NCI-H226 (cell line): ENCODE measurements around the gene EMP2.
A peak's percentile ranks its signal among the peaks of the same experiment; 100 is the strongest.
"Not testable (repeated sequence)": the region's sequence is repeated elsewhere in the genome, so short reads cannot be mapped to it uniquely, and the experiment has no call there.

Experiments used
- DNase-seq: peaks from one replicate; pipeline ENCODE4 v3.0.0-alpha.2; 2015

The EMP2 gene

GRCh38 chr16:10519929-10520868, 60.2 kb downstream of the EMP2 start:
- no peak for DNase-seq

DNA sequence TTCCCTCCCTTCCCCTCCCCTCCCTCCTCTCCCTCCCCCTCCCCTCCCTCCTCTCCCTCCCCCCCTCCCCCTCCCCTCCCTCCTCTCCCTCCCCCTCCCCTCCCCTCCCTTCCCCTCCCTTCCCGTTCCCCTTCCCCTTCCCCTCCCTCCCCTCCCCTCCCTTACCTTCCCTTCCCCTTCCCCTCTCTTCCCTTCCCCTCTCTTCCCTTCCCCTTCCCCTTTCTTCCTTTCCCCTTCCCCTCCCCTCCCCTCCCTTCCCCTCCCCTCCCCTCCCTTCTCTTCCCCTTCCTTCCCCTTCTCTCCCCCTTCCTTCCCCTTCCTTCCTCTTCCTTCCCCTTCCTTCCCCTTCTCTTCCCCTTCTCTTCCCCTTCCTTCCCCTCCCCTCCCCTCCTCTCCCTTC, 61.1 kb downstream of the EMP2 start:
- no peak for DNase-seq

DNA sequence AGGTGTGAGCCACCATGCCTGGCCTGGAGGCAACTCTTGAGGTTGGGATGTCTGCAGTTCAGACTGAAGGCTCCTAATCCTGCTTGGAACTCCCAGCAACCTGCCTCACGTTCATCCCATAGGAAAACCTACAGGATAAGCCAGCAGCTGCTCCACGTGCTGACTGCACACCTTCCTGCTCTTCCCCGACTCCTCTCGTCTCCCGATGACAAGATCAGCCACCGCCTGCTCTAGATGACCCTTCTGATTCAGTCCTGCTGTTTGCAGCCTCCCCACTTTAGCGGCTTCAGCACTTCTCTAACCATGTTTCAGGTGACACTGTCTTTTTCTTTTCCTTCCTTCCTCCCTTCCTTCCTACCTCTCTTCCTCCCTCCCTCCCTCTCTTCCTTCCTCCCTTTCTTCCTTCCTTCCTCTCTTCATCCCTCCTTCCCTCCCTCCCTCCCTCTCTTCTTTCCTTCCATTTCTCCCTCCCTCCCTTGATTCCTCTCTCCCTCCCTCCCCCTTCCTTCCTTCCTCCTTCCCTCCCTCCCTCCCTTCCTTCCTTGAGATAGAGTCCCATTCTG, 61.8 kb downstream of the EMP2 start:
- DNase-seq = no peak

DNA sequence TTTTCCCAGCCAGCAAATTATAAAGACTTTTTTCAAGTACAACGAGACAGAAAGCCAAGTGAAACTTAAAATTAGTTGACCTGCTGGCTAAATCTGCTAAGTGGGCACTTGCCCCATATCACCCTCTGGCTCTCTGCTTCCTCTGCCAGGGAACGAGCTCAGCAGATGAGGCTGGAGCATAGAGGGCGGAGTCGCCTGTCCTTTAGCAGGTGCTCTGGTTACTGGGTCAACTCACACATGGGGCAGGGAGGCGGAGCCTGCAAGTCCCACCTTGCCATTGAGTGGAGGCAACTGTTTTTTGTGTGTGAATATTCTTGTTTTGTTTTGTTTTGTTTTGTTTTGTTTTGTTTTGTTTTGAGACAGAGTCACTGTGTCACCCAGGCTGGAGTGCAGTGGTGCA, 62.5 kb downstream of the EMP2 start:
- no peak for DNase-seq

DNA sequence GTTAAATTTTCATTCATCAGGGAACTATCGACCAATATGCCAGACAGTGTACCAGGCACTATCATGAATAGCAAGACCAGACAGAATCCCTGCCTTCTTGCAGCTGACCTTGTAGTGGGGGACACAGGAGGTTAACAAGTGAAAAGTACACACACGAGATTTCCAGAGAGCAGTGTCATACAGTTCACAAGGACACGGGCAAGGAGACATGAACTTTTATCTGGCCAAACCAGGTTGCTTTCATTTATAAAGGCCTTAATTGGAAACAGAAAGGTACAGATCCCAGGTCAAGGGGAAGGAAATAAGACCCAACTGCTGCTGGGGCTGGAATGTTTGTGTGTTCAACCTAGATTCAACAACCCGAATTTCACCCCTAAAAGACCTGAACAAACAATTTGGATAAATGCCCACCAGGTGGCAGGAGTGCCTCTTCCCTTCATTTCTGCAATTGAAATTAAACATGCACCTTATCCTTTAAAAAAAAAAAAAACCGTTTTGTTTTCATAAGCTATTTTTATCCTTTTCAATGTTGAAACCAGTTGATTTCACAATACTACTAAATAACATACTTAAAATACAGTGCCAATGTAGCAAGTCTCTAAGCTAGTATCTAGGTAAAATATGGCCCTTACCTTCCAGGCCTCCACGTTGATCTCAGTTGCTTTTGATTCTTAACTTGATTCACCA, 65.9 kb downstream of the EMP2 start:
- no peak for DNase-seq

- no peak for DNase-seq
Observed at GRCh38 chr16:10511829-10512228, 68.6 kb downstream of the EMP2 start.

GRCh38 chr16:10510279-10510678, 70.1 kb downstream of the EMP2 start:
- no peak for DNase-seq

- DNase-seq = peak; percentile 54
Observed at GRCh38 chr16:10509534-10510025, 70.8 kb downstream of the EMP2 start.

DNA sequence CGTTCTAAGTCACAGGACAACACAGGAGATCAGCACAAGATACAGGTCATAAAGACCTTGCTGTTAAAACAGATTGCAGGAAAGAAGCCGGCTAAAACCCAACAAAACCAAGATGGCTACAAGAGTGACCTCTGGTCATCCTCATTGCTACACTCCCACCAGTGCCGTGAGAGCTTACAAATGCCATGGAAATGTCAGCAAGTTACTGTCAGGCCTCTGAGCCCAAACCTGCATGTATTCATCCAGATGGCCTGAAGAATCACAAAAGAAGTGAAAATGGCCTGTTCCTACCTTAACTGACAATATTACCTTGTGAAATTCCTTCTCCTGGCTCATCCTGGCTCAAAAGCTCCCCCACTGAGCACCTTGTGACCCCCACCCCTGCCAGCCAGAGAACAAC, 75.1 kb downstream of the EMP2 start:
- not testable (repeated sequence) for DNase-seq

GRCh38 chr16:10504404-10504885, 76.0 kb downstream of the EMP2 start:
- no peak for DNase-seq

DNA sequence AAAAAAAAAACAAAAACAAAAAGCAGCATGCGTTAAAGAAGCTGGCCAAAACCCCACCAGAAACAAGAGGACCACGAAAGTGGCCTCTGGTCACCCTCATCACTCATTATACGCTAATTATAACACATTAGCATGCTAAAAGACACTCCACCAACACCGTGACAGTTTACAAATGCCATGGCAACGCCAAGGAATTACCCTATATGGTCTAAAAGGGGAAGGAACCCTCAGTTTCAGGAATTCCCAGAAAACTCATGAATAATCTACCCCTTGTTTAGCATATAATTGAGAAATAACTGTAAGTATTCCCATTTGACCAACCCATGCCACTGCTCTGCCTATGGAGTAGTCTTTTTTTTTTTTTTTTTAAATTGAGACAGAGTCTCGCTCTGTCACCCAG, 77.6 kb downstream of the EMP2 start:
- no peak for DNase-seq

GRCh38 chr16:10501016-10501607, 79.3 kb downstream of the EMP2 start:
- DNase-seq = no peak

- DNase-seq = no peak
Observed at GRCh38 chr16:10500582-10500981, 79.8 kb downstream of the EMP2 start.

- no peak for DNase-seq
Observed at GRCh38 chr16:10497132-10498101, 83.0 kb downstream of the EMP2 start.

GRCh38 chr16:10495031-10495345, 85.4 kb downstream of the EMP2 start:
- DNase-seq = no peak

DNA sequence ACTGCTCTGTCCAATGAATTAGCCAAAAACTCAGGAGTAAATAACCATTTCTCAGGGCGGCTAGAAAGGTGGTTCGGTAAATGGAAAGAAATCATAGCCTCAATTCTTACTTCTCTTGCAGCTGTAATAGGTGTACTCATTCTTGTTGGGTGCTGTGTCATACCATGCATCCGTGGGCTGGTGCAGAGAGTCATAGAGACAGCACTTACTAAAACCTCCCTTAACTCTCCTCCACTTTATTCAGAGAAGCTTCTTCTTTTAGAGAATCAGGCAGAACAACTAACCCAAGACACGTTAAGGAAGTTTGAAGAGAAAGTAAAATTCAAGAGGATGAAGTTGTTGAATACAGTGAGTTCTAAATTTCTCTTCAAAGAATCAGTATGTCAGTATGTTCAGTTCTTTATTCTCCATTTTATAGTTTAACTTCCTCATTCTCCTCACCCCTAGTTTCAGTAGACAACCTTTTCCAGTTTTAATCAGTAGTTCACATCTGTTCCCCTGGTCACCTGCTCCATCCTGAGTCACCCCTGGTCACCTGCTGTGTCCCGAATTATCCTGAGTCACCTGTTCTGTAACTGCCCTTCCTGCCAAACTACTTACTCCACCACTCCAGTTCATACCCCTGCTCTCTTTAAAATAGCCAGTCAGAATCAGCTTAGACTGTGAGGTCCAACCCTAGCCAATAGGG, 85.9 kb downstream of the EMP2 start:
- DNase-seq = no peak

DNA sequence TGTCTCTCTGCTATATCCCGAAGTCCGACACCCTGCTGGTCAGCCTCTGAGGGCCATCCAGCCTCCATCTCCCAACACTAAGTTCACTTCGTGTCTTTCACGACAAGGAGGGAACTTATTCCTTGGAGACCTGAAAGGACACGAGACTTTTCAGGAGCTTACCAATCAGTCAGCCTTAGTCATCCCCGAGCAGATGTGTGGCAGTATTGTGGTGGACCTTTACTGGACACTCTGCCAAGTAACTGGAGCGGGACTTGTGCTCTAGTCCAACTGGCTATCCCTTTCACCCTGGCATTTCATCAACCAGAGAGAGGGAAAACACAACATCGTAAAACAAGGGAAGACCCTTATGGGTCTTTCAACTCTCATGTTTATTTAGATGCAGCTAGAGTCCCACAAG, 87.1 kb downstream of the EMP2 start:
- no peak for DNase-seq

DNA sequence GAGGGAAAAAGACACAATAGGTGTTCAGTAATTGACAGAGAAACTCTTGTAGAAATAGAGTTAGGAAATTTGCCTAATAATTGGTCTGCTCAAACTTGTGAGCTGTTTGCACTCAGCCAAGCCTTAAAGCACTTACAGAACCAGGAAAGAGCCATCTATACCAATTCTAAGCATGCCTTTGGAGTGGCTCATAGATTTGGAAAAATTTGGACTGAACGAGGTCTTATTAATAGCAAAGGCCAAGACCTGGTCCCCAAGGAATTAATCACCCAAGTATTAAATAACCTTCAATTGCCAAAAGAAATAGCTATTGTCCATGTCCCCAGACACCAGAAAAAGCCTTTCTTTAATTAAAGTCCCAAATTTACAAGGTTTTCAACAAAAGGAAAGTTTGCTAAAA, 90.3 kb downstream of the EMP2 start:
- DNase-seq = no peak

GRCh38 chr16:10485698-10486382, 94.6 kb downstream of the EMP2 start:
- DNase-seq = no peak

DNA sequence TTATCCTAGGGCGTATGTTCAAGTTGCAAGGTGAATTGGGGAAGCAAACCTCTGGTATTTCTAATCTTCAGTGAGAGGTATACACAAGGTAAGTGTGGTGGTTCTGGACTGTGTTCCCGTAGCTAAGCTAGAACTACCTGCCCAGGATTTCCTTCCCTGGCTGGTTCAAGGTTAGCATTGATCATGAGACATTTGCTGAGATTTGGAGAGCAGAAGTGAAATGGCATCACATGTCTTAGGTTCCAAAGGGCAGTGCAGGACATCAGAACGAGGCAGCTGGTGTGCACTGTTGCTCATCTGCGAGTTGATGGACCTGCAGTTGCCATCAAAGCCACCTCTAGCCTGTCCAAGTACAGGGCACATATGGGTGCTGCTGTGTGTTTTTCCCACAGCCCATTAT, 95.2 kb downstream of the EMP2 start:
- no peak for DNase-seq

- DNase-seq = no peak
Observed at GRCh38 chr16:10480151-10480550, 100.2 kb downstream of the EMP2 start.
